KMS-11 (cell line): ENCODE data around the gene CLDN4.
A peak's percentile ranks its signal among the peaks of the same experiment; 100 is the strongest.

Experiments
- H2AFZ ChIP-seq: fragments of 200-600 bp; sonication (generic); 2 replicates; pipeline ENCODE4 v1.6.1; 2016; ENCODE audit warnings: antibody characterized with exemption, mixed run types, low read depth
- H3K27ac ChIP-seq: fragments of 200-600 bp; sonication (generic); 2 replicates; pipeline ENCODE4 v1.6.1; 2016; ENCODE audit warnings: mild to moderate bottlenecking, mixed run types
- H3K27me3 ChIP-seq: fragments of 200-600 bp; sonication (generic); 2 replicates; pipeline ENCODE4 v1.6.1; 2017; ENCODE audit warnings: mild to moderate bottlenecking, low read depth, mixed run types, moderate library complexity; ENCODE audit not compliant: insufficient read depth
- H3K36me3 ChIP-seq: fragments of 200-600 bp; sonication (generic); 2 replicates; pipeline ENCODE4 v1.6.1; 2017; ENCODE audit warnings: mild to moderate bottlenecking, mixed run types; ENCODE audit not compliant: insufficient read depth
- H3K4me1 ChIP-seq: fragments of 200-600 bp; sonication (generic); 2 replicates; pipeline ENCODE4 v1.6.1; 2016; ENCODE audit warnings: mild to moderate bottlenecking, low read depth, mixed run types; ENCODE audit not compliant: poor library complexity, severe bottlenecking
- H3K4me2 ChIP-seq: fragments of 200-600 bp; sonication (generic); 2 replicates; pipeline ENCODE4 v1.7.0; 2016; ENCODE audit warnings: mild to moderate bottlenecking, mixed run types
- H3K4me3 ChIP-seq: fragments of 200-600 bp; sonication (generic); IDR thresholded peaks from 2 replicates; pipeline ENCODE4 v1.6.1; 2017; ENCODE audit warnings: low read depth, low read length, mixed read lengths; ENCODE audit not compliant: insufficient read depth
- H3K79me2 ChIP-seq: fragments of 200-600 bp; sonication (generic); 2 replicates; pipeline ENCODE4 v1.6.1; 2016; ENCODE audit warnings: low read depth, mixed run types; ENCODE audit not compliant: insufficient read depth
- H3K9ac ChIP-seq: fragments of 200-600 bp; sonication (generic); 2 replicates; pipeline ENCODE4 v1.6.1; 2016; ENCODE audit warnings: mild to moderate bottlenecking, mixed run types
- H4K20me1 ChIP-seq: fragments of 200-600 bp; sonication (generic); 2 replicates; pipeline ENCODE4 v1.6.1; 2016; ENCODE audit warnings: mild to moderate bottlenecking, mixed run types; ENCODE audit not compliant: insufficient read depth
- TF ChIP-seq, protein P1 (sequence below): fragments of 200-600 bp; sonication (generic); conservative IDR thresholded peaks from 2 replicates; pipeline ENCODE4 v1.6.1; 2017; ENCODE audit warnings: low read depth, mild to moderate bottlenecking, antibody characterized with exemption, low read length, moderate library complexity, mixed read lengths

CLDN4 gene

GRCh38 chr7:73823873-73824592, 6.8 kb upstream of the CLDN4 start:
- Histone ChIP-seq H3K79me2 (no peaks in the 10 kb centered on the region), H3K36me3 (no peaks in the 10 kb centered on the region), H3K4me1 (peaks cover 24% of the 10 kb centered on the region), H2AFZ (no peak overlapping the region), H3K4me2 (no peak overlapping the region), H3K27me3 (no peaks in the 10 kb centered on the region), H3K27ac (no peak overlapping the region), H3K4me3 (no peak overlapping the region), H3K9ac (no peak overlapping the region), H4K20me1 (no peaks in the 10 kb centered on the region)
- TF ChIP-seq, protein P1, sequence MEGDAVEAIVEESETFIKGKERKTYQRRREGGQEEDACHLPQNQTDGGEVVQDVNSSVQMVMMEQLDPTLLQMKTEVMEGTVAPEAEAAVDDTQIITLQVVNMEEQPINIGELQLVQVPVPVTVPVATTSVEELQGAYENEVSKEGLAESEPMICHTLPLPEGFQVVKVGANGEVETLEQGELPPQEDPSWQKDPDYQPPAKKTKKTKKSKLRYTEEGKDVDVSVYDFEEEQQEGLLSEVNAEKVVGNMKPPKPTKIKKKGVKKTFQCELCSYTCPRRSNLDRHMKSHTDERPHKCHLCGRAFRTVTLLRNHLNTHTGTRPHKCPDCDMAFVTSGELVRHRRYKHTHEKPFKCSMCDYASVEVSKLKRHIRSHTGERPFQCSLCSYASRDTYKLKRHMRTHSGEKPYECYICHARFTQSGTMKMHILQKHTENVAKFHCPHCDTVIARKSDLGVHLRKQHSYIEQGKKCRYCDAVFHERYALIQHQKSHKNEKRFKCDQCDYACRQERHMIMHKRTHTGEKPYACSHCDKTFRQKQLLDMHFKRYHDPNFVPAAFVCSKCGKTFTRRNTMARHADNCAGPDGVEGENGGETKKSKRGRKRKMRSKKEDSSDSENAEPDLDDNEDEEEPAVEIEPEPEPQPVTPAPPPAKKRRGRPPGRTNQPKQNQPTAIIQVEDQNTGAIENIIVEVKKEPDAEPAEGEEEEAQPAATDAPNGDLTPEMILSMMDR: no peak

GRCh38 chr7:73824986-73825385, 5.8 kb upstream of the CLDN4 start:
- H3K27ac ChIP-seq: no peak overlapping the region
- no peak overlapping the region for H2AFZ ChIP-seq
- H3K27me3 ChIP-seq: no peaks in the 10 kb centered on the region
- no peak overlapping the region for H3K4me3 ChIP-seq
- no peaks in the 10 kb centered on the region for H4K20me1 ChIP-seq
- no peak overlapping the region for H3K9ac ChIP-seq
- TF ChIP-seq, protein P1: no peak
- no peak overlapping the region for H3K4me2 ChIP-seq
- H3K79me2 ChIP-seq: no peaks in the 10 kb centered on the region
- H3K36me3 ChIP-seq: no peaks in the 10 kb centered on the region
- peaks cover 24% of the 10 kb centered on the region for H3K4me1 ChIP-seq

DNA sequence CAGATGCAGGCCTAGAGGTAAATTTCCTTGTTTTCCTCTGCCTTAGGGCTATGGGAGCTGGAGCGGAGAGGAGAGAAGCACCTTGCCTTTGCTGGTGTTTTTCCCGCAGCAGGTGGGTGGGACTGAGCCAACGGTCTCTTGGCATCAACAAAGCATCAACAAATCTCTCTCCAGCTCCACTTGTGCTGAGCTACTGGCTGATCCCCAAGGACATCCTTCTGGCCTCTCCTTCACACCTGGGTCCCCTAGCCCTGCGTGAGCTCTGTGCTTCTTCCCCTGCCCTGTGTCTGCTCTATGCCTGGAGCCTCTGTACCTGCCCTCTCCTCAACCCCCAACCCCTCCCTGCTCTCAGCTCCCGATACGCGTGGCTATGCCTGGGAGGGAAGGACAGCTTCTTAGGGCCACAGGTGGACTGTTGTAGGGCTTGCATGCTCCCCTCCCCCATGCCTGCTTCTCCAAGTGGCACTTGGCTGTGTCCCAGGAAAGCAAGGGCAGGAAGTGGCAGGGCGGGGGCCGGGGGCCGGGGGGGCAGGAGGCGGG, 3.2 kb upstream of the CLDN4 start:
- Histone ChIP-seq H3K4me1 (peaks cover 24% of the 10 kb centered on the region), H3K9ac (no peak overlapping the region), H3K4me3 (no peak overlapping the region), H3K27ac (no peak overlapping the region), H3K79me2 (no peaks in the 10 kb centered on the region), H3K27me3 (no peaks in the 10 kb centered on the region), H3K36me3 (no peaks in the 10 kb centered on the region), H3K4me2 (peak overlapping the region; percentile 40; the same call in 1 of the 2 replicates), H4K20me1 (no peaks in the 10 kb centered on the region), H2AFZ (peak overlapping the region; percentile 20; the same call in 1 of the 2 replicates)
- TF ChIP-seq, protein P1: no peak

DNA sequence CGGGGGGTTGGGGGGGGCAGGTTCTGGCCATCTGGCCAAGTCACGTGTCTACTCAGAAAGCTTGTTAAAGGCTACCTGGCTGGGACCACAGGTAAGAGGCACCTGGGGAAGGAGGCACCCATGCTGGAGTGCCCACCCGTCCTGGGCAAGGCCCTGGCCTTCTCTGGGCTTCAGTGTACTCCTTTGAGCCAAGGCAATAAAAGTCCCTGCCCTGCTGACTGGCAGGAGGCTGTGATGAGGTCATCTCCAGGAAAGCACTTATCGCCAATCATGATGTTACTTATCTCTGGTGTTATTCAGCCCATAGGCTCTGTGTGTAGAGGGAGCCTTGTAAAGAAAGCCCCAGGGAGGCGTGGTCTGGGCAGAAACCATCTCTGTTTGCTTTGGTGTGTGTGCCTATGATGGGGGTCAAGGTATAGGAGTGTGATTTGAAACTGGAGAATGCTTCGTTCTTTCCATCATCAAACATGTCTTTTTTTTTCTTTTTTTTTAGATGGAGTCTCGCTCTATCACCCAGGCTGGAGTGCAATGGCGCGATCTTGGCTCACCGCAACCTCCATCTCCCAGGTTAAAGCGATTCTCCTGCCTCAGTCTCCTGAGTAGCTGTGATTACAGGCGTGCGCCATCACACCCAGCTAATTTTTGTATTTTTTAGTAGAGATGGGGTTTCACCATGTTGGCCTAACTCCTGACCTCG, 2.5 kb upstream of the CLDN4 start:
- Histone ChIP-seq H4K20me1 (no peaks in the 10 kb centered on the region), H3K4me1 (peaks cover 24% of the 10 kb centered on the region), H3K9ac (no peak overlapping the region), H3K27me3 (no peaks in the 10 kb centered on the region), H3K36me3 (no peaks in the 10 kb centered on the region), H3K4me3 (no peak overlapping the region), H2AFZ (no peak overlapping the region; the same call in 1 of the 2 replicates), H3K27ac (no peak overlapping the region), H3K4me2 (peak overlapping the region; percentile 42; the same call in 1 of the 2 replicates), H3K79me2 (no peaks in the 10 kb centered on the region)
- TF ChIP-seq, protein P1: no peak
